RWPE1 (cell line): Measurements from ENCODE around the gene RNASE7.
A peak's percentile ranks its signal among the peaks of the same experiment; 100 is the strongest.
"Not testable (repeated sequence)": the region's sequence is repeated elsewhere in the genome, so short reads cannot be mapped to it uniquely, and the experiment has no call there.

ENCODE experiments used
- CTCF ChIA-PET: fragments of 350-600 bp; sonication (Branson Sonifier 250); formaldehyde crosslinking; extraction: SDS; loops from one replicate; lab custom pipeline; 2021; lab: Yijun Ruan, JAX
- POLR2A ChIA-PET: fragments of 400-600 bp; formaldehyde crosslinking; extraction: SDS; loops from one replicate; lab custom pipeline; 2020; ENCODE audit warnings: antibody characterized with exemption; ENCODE audit not compliant: low non-redundant PET; lab: Yijun Ruan, JAX
- DNase-seq: peaks from one replicate; pipeline ENCODE4 v3.0.0; 2012; ENCODE audit warnings: low spot score
- H3K27ac ChIP-seq: fragments of 450-650 bp; 2 replicates; pipeline ENCODE4 v1.5.1; 2017
- TF ChIP-seq, protein P1 (sequence below): fragments of 450-650 bp; conservative IDR thresholded peaks from 2 replicates; pipeline ENCODE4 v1.5.1; 2017; ENCODE audit warnings: low read depth, mild to moderate bottlenecking

RNASE7 gene

DNA sequence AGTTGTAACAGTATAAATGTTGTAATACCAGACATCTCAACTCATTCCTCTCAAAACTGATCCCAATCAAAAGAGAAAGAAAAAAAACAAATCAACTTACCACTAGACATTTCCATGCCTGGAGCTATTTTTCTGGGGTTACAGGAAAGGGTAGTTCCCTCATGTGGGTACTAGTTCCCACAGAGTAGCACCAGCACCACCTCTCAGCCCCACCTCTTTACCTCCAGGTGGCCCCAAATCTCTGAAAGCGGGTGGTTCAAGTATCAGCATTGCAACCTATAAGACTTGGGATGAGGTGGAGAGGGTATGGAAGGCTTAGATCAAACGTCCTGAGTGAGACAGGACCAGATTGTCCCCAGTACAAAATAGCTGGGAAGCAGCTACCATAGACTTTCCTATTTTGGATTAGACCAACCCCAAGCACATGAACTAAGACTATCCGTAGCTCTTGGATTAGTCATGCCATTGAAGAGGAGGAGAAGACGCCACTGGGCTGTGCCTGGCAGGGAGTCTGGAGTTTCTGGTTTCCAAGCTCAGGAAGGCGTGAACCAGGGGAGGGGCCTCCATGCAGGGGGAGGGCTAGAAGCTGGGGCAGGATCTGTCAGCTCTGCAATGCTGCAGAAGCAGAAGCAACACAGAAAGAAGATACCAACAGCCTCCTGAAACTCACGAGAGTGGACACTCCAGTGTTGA is 43.3 kb upstream of the RNASE7 start, which contains the start of gene SLC39A2:
TSS of gene SLC39A2 (plus strand) at position 620 of the 693 bp plus-strand sequence. CDS start 154 bp downstream, outside the sequence.
- DNase-seq = peak; percentile 42
- ChIA-PET CTCF (interaction anchor here (0.5 to 3.9 kb wide), 3 partner anchors 16 to 302 kb away, joined by 3 to 17 read pairs (median 4); no protein-coding TSS in a partner anchor), POLR2A (interaction anchor here (0.5 kb wide), 1 partner anchor 22 kb away, joined by 3 read pairs; no protein-coding TSS in a partner anchor)
- TF ChIP-seq, protein P1, sequence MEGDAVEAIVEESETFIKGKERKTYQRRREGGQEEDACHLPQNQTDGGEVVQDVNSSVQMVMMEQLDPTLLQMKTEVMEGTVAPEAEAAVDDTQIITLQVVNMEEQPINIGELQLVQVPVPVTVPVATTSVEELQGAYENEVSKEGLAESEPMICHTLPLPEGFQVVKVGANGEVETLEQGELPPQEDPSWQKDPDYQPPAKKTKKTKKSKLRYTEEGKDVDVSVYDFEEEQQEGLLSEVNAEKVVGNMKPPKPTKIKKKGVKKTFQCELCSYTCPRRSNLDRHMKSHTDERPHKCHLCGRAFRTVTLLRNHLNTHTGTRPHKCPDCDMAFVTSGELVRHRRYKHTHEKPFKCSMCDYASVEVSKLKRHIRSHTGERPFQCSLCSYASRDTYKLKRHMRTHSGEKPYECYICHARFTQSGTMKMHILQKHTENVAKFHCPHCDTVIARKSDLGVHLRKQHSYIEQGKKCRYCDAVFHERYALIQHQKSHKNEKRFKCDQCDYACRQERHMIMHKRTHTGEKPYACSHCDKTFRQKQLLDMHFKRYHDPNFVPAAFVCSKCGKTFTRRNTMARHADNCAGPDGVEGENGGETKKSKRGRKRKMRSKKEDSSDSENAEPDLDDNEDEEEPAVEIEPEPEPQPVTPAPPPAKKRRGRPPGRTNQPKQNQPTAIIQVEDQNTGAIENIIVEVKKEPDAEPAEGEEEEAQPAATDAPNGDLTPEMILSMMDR = no peak
- no peak within 1 kb of the TSS for H3K27ac ChIP-seq

DNA sequence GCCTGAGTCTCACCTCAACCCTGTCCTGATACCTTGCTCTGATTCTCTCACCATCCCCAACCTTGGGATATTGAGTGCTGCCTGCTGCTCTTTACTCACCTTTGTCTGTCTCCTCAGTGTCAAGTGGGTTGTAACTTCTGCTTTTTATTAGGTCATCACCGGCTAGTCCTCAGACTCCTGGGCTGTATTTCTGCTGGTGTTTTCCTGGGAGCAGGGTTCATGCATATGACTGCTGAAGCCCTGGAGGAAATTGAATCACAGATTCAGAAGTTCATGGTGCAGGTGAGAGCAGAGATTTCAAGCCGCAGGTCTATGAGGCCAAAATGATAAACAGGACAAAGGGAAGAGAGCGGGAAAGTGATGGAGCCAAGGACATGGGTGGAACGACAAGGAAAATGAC is 42.6 kb upstream of the RNASE7 start:
- no peak overlapping the region for H3K27ac ChIP-seq
- ChIA-PET CTCF (interaction anchor here (0.7 to 3.9 kb wide), 3 partner anchors 15 to 303 kb away, joined by 3 to 17 read pairs (median 3); no protein-coding TSS in a partner anchor), POLR2A (no interaction called here)
- TF ChIP-seq, protein P1 = no peak
- no peak for DNase-seq

DNA sequence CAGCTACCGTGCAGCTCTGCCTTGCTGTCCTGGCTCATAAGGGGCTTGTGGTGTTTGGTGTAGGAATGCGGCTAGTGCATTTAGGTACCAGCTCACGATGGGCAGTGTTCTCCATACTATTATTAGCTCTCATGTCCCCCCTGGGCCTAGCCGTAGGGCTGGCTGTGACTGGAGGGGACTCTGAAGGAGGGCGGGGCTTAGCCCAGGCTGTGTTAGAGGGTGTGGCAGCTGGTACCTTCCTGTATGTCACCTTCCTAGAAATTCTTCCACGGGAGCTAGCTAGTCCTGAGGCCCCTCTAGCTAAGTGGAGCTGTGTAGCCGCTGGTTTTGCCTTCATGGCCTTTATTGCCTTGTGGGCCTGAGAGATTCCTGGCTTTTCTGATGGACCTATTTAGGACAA is 40.9 kb upstream of the RNASE7 start:
- CTCF ChIA-PET = interaction anchor here (0.7 to 1.1 kb wide), 2 partner anchors 30 to 100 kb away, joined by 3 to 4 read pairs; partner anchors contain the start of gene TMEM253
- POLR2A ChIA-PET = no interaction called here
- no peak overlapping the region for H3K27ac ChIP-seq
- DNase-seq = no peak
- TF ChIP-seq, protein P1 = no peak

DNA sequence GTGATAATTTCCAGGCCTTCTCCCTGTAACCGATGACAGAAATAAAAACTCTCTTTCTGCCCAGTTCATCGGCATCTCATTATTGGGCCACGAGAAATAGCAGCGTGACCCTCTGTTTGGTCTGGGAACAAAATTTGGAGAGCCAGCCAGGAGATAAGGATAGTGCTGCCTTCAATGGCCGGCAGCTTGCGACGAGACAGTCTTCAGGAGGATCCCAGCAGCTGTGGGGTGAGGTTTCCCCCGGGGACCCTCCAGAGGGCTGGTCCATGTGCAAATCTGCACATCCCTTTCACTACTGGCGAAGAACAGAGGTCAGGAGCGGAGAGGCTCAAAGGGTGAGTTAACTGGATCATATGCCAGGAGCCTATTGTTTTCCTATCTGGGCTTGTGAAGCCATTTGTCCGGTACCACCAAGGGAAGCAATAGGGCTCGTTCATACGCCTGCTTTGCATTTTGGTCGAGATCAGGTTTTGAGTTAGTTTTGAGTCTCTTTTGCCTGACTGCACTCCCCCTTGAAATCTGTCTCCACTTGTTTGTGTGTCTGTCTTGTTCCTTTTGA is 38.3 kb upstream of the RNASE7 start:
- TF ChIP-seq, protein P1 = no peak
- no peak for DNase-seq
- CTCF ChIA-PET = interaction anchor here (2.2 kb wide), 1 partner anchor 11 kb away, joined by 23 read pairs; no protein-coding TSS in a partner anchor
- H3K27ac ChIP-seq = no peak overlapping the region
- POLR2A ChIA-PET = no interaction called here

DNA sequence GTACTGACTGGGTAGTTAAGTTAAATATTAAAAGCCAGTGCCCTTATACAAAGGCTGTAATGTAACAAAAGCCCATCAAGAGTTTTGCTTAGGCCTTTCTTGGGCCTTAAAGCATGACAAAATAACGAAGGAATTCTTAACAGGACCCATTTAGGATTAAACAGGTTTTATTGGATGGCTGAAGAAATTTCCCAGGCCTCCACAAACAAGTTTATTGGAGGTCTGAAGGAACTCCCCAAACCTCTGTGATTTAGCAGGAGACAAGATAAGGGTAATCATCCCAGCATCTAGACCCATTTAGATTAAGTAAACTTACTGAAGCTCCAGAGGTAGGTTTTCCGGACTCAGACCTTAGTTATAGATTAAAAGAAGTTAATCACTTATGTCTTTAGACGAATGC is 32.4 kb upstream of the RNASE7 start:
- POLR2A ChIA-PET = not testable (repeated sequence)
- CTCF ChIA-PET = interaction anchor here (0.7 kb wide), 1 partner anchor 983 kb away, joined by 3 read pairs; no protein-coding TSS in a partner anchor

DNA sequence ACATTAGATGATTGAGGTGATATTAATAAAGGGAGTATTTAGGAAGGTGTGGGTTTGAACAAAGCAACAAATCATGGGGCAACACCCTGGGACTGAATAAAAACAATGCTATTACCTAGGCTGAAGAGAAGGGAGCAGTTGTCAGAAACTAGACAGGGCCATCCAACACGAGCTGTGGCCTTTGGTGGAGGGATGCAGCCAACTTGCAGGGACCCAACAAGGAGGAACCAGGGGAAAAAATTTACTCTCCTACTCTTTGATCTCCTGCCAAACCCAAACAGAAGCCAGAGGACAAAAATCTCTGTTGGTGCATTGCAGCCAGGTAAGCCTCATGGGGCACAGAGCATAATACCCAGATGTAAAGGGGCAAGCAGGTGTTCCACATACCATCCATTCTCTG is 31.0 kb upstream of the RNASE7 start:
- POLR2A ChIA-PET = no interaction called here
- TF ChIP-seq, protein P1 = no peak
- CTCF ChIA-PET = interaction anchor here (0.6 to 1.4 kb wide), 3 partner anchors 22 to 93 kb away, joined by 3 to 5 read pairs (median 3); no protein-coding TSS in a partner anchor
- H3K27ac ChIP-seq = no peak overlapping the region
- no peak for DNase-seq

More for the DNA sequence above, 32.4 kb upstream of the RNASE7 start:
- not testable (repeated sequence) for DNase-seq, H3K27ac ChIP-seq
